22Rv1 (cell line): Measurements from ENCODE around the gene TRIM63.

ENCODE experiments used
- H3K27ac ChIP-seq: fragments of 450-650 bp; 2 replicates; pipeline ENCODE4 v1.5.1; 2017
- ZFX ChIP-seq: fragments of 450-650 bp; IDR thresholded peaks from 2 replicates; pipeline ENCODE4 v1.6.1; 2017; ENCODE audit warnings: antibody characterized with exemption, borderline replicate concordance
- TF ChIP-seq, protein P1 (sequence below): fragments of 450-650 bp; IDR thresholded peaks from 2 replicates; pipeline ENCODE4 v1.5.1; 2017; ENCODE audit warnings: mild to moderate bottlenecking

Gene TRIM63

DNA sequence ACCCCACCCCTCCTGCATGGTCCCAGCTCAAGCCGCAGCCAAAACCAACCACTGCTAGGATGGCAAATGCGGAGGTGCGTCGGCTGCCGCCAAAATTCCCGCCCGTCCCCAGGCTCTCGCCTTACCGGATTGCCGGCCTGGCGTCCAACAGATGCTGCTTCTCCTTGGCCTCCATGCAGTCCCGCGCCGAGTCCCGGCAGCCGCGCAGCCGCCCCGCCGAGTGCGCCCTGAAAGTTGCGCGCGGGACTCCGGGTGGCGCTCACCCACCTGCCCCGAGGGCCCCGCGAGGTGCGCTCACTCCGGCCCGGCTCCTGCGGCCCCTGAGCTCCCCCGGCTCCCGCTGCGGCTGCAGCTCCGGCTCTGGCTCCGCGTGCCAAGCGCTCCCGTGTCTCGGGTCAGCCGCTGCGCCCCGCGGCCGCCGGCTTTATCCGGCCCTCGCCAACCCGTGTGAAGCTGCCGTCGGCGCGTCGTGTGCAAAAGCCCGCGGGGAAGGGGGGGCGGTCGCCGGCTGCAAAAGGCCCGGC, 21.6 kb downstream of the TRIM63 start, which contains the start of gene SLC30A2:
TSS of gene SLC30A2 (minus strand) at position 397 of the 524 bp plus-strand sequence. CDS start at position 175, 222 bp downstream.
- H3K27ac ChIP-seq = no peak within 1 kb of the TSS
- TF ChIP-seq, protein P1, sequence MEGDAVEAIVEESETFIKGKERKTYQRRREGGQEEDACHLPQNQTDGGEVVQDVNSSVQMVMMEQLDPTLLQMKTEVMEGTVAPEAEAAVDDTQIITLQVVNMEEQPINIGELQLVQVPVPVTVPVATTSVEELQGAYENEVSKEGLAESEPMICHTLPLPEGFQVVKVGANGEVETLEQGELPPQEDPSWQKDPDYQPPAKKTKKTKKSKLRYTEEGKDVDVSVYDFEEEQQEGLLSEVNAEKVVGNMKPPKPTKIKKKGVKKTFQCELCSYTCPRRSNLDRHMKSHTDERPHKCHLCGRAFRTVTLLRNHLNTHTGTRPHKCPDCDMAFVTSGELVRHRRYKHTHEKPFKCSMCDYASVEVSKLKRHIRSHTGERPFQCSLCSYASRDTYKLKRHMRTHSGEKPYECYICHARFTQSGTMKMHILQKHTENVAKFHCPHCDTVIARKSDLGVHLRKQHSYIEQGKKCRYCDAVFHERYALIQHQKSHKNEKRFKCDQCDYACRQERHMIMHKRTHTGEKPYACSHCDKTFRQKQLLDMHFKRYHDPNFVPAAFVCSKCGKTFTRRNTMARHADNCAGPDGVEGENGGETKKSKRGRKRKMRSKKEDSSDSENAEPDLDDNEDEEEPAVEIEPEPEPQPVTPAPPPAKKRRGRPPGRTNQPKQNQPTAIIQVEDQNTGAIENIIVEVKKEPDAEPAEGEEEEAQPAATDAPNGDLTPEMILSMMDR = no peak
- TF ChIP-seq ZFX = no peak

DNA sequence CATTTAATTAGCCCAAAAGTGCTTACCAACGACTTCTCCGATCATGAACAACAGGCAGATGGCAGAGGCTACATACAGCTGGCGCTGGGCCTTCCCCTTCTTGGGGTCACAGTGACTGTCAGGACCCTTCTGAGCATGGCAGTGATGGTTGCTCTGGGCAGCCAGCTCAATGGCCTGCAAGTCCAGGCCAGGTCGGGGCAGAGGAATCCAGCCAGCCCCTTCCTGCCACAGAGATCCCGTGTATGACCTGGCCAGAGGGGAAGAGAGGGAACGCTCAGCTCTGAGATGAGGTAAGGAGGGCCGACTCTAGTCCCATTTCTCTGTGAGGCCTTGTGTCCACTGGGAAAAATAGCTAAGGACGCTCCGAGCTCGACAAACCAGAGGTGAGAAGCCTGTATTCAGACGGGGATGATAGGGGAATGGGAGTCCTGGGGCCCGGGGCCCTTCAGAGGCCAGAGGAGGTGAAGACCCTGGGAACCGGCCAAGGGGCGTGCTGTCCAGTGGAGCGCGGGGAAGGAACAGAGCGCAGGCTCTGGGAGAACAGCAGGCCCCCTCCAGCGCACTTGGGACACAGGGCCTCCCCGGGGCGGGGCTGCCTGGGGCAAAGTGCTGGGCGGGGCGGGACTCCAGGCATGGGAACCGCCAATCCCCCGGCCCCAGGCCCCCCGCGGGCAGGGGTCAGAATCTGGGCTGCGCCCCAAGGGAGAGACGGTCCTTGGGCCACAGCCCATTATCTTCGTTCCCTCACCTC, 22.3 kb downstream of the TRIM63 start:
- TF ChIP-seq, protein P1 = no peak
- no peak for TF ChIP-seq ZFX
- no peak overlapping the region for H3K27ac ChIP-seq

DNA sequence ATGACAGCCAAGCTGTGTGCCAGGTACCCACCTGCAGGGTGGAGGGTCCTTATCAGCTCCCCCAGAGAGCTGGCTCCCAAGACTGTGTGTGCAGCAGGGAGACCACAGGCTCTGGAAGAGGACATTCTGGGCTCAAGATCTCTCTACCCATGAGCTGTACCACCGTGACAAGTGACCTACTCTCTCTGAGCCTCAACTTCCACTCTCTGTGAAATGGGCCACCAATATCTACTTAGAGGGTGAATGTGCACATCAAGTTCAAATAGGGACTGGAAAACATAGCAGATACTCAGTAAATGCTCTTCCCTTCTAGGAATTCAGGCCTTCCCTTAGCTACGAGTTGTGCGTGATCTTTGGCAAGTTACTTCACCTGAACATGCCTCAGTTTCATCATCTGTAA, 23.0 kb downstream of the TRIM63 start:
- TF ChIP-seq, protein P1 = no peak
- no peak for TF ChIP-seq ZFX
- H3K27ac ChIP-seq = no peak overlapping the region

DNA sequence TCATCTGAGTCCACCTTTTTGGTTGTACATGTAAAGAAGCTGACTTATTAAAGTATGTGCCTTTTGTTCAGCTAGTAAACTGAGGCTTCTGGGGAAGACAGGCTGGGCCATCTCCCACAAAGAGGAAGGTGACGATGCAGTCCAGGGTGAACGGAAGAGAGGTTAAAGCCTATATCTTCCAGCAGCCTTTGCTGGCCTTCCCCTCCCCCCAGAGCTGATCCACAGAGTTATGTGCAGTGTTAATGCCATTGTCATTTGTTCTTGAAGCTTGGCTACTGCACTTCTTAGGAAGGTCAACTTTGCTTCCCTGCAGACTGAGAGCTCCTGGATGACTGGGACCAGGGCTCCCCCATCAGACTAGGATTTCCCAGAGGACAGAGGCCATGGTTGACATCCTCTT, 23.7 kb downstream of the TRIM63 start:
- H3K27ac ChIP-seq = no peak overlapping the region
- no peak for TF ChIP-seq ZFX
- TF ChIP-seq, protein P1 = no peak

DNA sequence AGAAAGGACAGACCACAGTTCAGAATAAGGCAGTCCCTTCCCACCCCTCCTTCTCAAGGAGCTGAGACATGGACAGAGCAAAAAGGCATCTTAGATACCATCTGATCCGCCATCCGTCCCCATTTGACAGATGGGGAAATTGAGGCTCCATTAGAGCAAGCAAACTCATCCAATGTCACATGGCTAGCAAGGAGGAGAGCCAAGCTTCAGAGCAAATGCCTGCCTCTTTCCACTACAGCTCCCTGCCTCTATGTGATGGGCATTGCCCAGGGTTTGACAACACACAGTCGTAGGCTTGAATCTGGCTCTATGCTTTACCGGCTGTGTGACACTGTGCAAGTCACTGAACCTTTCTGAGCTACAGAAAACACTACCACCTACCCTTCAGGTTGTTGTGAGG, 25.5 kb downstream of the TRIM63 start:
- H3K27ac ChIP-seq = no peak overlapping the region
- TF ChIP-seq, protein P1 = no peak
- no peak for TF ChIP-seq ZFX

DNA sequence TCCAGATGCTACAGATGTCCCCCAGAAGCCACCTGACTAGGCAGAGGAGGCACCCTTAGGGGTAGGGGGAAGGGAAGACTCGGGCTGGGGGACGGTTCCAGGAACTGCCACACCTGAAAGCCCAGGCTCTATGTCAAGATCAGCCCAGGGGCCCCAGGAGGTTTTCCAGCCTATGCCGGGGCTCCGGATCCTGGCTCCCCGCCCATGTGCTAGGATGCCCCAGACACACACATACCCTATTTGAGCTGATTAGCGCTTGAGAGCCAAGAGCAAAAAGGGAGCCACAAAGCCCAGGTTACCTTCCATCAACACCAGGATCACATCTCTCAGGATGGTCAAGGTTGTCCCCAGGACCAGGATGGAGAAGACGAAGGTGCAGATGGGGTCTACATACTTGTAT, 26.0 kb downstream of the TRIM63 start:
- no peak overlapping the region for H3K27ac ChIP-seq
- no peak for TF ChIP-seq ZFX
- TF ChIP-seq, protein P1 = no peak

DNA sequence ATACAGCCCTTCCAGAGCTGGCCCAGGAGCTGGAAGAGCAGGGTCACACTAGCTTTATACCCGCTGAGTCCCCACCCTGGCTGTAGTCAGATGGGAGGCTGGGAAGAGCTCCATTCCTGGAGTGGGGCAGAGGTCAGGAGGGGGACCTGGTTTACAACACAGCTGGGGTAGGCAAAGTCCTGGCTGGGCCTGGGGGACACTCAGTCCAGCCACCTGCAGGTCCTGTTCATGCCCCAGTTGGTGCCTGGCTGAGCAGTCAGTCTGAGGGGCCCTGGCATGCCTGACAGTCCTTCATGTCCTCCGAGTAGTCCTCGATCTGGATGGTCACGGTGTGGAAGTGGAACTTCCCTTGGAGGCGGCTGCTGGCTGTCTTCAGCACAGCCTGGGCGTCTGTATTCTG, 28.5 kb downstream of the TRIM63 start:
- TF ChIP-seq ZFX = no peak
- TF ChIP-seq, protein P1 = no peak
- H3K27ac ChIP-seq = no peak overlapping the region
